OCI-LY7 (cell line): ENCODE data around the gene CDK10.

ENCODE experiments used
- EZH2phosphoT487 ChIP-seq: fragments of 200-600 bp; sonication (generic); IDR thresholded peaks from 2 replicates; pipeline ENCODE4 v1.6.1; 2018; ENCODE audit warnings: low read depth, borderline replicate concordance, mild to moderate bottlenecking, mixed run types, antibody characterized with exemption, low read length, moderate library complexity, mixed read lengths
- TF ChIP-seq, protein P1 (sequence below): fragments of 200-600 bp; sonication (generic); conservative IDR thresholded peaks from 2 replicates; pipeline ENCODE4 v1.5.1; 2014; ENCODE audit warnings: mild to moderate bottlenecking, antibody characterized with exemption, low read length, moderate library complexity, mixed read lengths

DNA sequence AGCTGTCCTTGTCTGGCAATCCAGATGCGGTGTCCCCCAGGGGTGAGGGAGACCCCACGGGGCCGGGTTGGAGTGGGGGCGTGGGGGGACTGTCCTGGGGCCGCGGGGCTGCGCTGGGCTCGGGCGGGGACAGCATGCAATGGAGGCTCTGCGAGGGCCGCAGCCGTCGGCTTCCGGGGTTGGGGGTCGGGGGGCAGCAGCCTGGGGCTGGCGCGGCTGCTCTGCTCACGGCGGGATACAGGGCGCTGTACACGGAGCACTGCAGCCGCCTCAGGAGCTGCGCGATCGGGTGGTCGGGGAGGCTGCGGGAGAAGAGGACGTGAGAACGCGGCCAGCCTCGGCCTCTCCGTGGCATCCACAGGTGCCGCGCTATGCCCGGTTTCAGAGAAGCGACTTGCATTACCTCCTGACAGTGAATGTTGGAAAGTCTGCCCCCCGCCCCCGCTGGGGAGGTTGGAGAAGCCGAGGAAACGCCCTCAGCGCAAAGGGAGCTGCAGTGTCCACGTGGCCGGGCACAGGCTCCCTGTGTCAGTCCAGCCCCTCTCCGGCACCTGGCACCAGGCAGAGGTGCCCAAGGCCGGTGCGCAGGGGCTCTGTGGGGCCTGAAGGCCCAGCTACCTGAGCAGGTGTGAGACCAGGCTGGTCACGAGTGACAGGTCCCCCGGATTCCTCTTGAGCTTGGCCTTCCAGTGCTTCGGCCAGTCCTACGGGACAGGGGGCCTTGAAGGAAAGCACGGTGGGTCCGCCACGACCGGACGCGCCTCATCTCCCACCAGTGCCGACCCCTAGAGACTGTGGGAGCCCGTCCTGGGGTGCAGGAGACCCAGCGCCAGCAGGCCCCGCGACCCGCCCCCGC lies 24.4 kb downstream of the CDK10 start:
- TF ChIP-seq, protein P1, sequence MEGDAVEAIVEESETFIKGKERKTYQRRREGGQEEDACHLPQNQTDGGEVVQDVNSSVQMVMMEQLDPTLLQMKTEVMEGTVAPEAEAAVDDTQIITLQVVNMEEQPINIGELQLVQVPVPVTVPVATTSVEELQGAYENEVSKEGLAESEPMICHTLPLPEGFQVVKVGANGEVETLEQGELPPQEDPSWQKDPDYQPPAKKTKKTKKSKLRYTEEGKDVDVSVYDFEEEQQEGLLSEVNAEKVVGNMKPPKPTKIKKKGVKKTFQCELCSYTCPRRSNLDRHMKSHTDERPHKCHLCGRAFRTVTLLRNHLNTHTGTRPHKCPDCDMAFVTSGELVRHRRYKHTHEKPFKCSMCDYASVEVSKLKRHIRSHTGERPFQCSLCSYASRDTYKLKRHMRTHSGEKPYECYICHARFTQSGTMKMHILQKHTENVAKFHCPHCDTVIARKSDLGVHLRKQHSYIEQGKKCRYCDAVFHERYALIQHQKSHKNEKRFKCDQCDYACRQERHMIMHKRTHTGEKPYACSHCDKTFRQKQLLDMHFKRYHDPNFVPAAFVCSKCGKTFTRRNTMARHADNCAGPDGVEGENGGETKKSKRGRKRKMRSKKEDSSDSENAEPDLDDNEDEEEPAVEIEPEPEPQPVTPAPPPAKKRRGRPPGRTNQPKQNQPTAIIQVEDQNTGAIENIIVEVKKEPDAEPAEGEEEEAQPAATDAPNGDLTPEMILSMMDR = no peak
- TF ChIP-seq EZH2phosphoT487 = no peak
